Heart right ventricle (tissue), 16 donors: ENCODE data around the gene OR52H1. TPM values are rescaled to one million over a fixed set of nuclear protein-coding genes. Genes with fewer than 3 reads are reported as not detected.
A peak's percentile ranks its signal among the peaks of the same experiment; 100 is the strongest.

Experiments
- ATAC-seq, 8 donors: fragments of 200-7000 bp; cut with Tn5 transposase; one replicate each; pipeline ENCODE4 v1.9.1; 2020; ENCODE audit warnings: mild to moderate bottlenecking in 8 of 8, moderate library complexity in 8 of 8, moderate number of reproducible peaks in 1 of 8
- DNase-seq, 2 donors: peaks; one replicate each; pipeline ENCODE4 v3.0.0-alpha.2; 2020
- H3K27ac ChIP-seq, 10 donors: fragments of 200-600 bp; sonication (generic) in 2 of 10; one replicate each; pipeline versions ENCODE4 v1.5.0 to v1.8.0; 2020 to 2022; ENCODE audit warnings: mild to moderate bottlenecking in 3 of 10
- H3K27me3 ChIP-seq, 7 donors: fragments of 200-600 bp; one replicate each; pipeline ENCODE4 v1.8.0; 2021 to 2022; ENCODE audit warnings: mild to moderate bottlenecking in 2 of 7
- H3K36me3 ChIP-seq, 9 donors: fragments of 200-600 bp; sonication (generic) in 1 of 9; one replicate each; pipeline versions ENCODE4 v1.5.0 to v1.8.0; 2020 to 2022; ENCODE audit warnings: mild to moderate bottlenecking in 2 of 9
- H3K4me1 ChIP-seq, 9 donors: fragments of 200-600 bp; sonication (generic) in 1 of 9; one replicate each; pipeline versions ENCODE4 v1.5.0 to v1.8.0; 2020 to 2022; ENCODE audit warnings: mild to moderate bottlenecking in 4 of 9
- H3K4me3 ChIP-seq, 10 donors: fragments of 200-600 bp; sonication (generic) in 2 of 10; one replicate each; pipeline versions ENCODE4 v1.5.0 to v1.8.0; 2020 to 2022; ENCODE audit warnings: mild to moderate bottlenecking in 7 of 10, moderate library complexity in 2 of 10
- H3K9me3 ChIP-seq, 11 donors: fragments of 200-600 bp in 10 of 11; sonication (generic) in 2 of 11; one replicate each; pipeline versions ENCODE4 v1.5.0 to v1.8.0; 2013 to 2022; ENCODE audit warnings: mild to moderate bottlenecking in 2 of 11, control low read depth in 1 of 11, moderate library complexity in 1 of 11
- WGBS, 2 donors: extraction: QIAGEN DNeasy Blood & Tissue Kit; methylation state at CpG; one replicate each; pipeline ENCODE4 v1.1.7; 2013; ENCODE audit warnings: inconsistent platforms in 1 of 2; 5-methylcytosine and 5-hydroxymethylcytosine counted together
- intact Hi-C, 10 donors: fragments of 100-400 bp; cut with DNase I; formaldehyde crosslinking; loops; one replicate each; pipeline versions ENCODE4 v1.11.1 to v1.14.2; 2022
- long read RNA-seq, 3 donors: library from polyadenylated mRNA; unstranded; transcript quantifications; one replicate each; pipeline ENCODE4 v2.0.0, GENCODE V29; 2020 to 2021
- polyA plus RNA-seq, 2 donors: library from polyadenylated mRNA; stranded (reverse); fragments of 200-250 nt; gene quantifications; one replicate each; pipeline ENCODE4 v1.2.3, GENCODE V29; 2013
- total RNA-seq, 10 donors: library from RNA; stranded (reverse); fragmentation: NEBNext Ultra II Directional in 3 of 10; extraction: Animal tissue kit (Norgen Biotek cat#: 25700) in 3 of 10; gene quantifications; one replicate each; pipeline versions ENCODE4 v1.2.1 to v1.2.4, GENCODE V29; 2021 to 2023
- TF ChIP-seq, protein P1 (sequence below), 9 donors: fragments of 200-600 bp; sonication (generic) in 2 of 9; IDR thresholded peaks; one replicate each; pipeline versions ENCODE4 v1.5.0 to v1.8.0; 2021 to 2022; ENCODE audit warnings: antibody characterized with exemption in 9 of 9, mild to moderate bottlenecking in 5 of 9, moderate library complexity in 1 of 9
- donor health status: Arrhythmogenic right ventricular cardiomyopathy.
- donor health status: ischemic (EF 13 %, LVEDD 7.1; RV severe dilation, severe dysfunction).
- donor health status: healthy with polysubstance abuse.
- donor health status: DM: no; HTN: yes; CAD: no.
- donor health status: DM: no; HTN: no; CAD: no.
- donor health status: ischemic (EF 25% LVEDD 6.9; RV normal size, moderate dysfunction).
- donor health status: ischemic (EF 25% LVEDD 5.7; RV mildly dilated, moderate dysfunction).
- donor health status: healthy.
- donor health status: DM: yes; HTN: yes; CAD: no.
- donor health status: Ischemic cardiomyopathy.
- donor health status: ischemic (EF 35%, LVEDD 5.7; RV mildly dilated, moderate dysfunction).
- donor health status: nonischemic (EF 11% LVEDD 7.7; RV severe dilation, severe dysfunction).
- donor health status: DM: yes; HTN: yes; CAD: no.
- donor health status: PGD.
- donor health status: ischemic (EF 29% LVEDD 5.4; RV normal size, mild dysfunction).
- donor health status: nonischemic (EF 23%, LVEDD 6.1; RV moderate dilation, normal function).

Gene OR52H1
- total RNA-seq (not detected), polyA plus RNA-seq (not detected)
- long read RNA-seq, donor 1: 0 reads
- long read RNA-seq, donor 2: 0 reads
- long read RNA-seq, donor 3: 0 reads

- intact Hi-C loops: no loop called here
- Histone ChIP-seq H3K36me3 (no peaks in the 10 kb centered on the region), H3K27ac (no peak within 1 kb of the TSS), H3K9me3 (no peaks in the 10 kb centered on the region), H3K4me3 (no peak within 1 kb of the TSS), H3K27me3 (no peaks in the 10 kb centered on the region), H3K4me1 (no peaks in the 10 kb centered on the region)
- WGBS, 2 donors: 38 to 50% methylated on average over 1 of the region's 1 CpG
- ATAC-seq (no peak), DNase-seq (no peak)
- TF ChIP-seq, protein P1, sequence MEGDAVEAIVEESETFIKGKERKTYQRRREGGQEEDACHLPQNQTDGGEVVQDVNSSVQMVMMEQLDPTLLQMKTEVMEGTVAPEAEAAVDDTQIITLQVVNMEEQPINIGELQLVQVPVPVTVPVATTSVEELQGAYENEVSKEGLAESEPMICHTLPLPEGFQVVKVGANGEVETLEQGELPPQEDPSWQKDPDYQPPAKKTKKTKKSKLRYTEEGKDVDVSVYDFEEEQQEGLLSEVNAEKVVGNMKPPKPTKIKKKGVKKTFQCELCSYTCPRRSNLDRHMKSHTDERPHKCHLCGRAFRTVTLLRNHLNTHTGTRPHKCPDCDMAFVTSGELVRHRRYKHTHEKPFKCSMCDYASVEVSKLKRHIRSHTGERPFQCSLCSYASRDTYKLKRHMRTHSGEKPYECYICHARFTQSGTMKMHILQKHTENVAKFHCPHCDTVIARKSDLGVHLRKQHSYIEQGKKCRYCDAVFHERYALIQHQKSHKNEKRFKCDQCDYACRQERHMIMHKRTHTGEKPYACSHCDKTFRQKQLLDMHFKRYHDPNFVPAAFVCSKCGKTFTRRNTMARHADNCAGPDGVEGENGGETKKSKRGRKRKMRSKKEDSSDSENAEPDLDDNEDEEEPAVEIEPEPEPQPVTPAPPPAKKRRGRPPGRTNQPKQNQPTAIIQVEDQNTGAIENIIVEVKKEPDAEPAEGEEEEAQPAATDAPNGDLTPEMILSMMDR (IDR thresholded peaks at IDR 0.05): no peak
Observed at GRCh38 chr11:5548440-5548839, at the start of gene OR52H1. Gene OR52H1 (minus strand): TSS chr11:5548540. CDS start chr11:5545505, 3,035 bp downstream.

DNA sequence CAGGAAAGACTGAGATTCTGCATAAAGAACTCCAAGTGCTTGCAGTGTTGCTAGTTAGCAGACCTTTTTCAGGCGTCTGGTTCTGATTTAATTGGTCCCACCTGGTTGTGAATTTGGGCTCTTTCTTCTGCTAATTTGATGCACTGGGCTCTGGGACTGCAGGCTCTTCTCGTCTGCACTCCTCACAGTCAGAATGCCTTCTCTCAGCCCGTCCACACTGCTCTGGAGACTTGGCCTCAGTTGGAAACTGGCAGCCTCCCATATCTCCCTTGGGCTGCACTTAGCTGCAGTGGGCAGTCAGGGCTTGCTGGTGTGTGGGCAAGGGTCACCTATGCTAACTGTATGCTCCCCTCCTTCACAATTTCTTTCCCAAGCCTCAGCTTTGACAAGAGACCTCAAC is 49.6 kb upstream of the OR52H1 start:
- ATAC-seq: no peak
- H3K36me3 ChIP-seq: no peaks in the 10 kb centered on the region
- no peaks in the 10 kb centered on the region for H3K27me3 ChIP-seq
- no peak overlapping the region for H3K4me3 ChIP-seq
- WGBS, 2 donors: 54% methylated on average over 3 of the region's 3 CpGs
- H3K9me3 ChIP-seq: no peaks in the 10 kb centered on the region
- H3K27ac ChIP-seq: no peak overlapping the region
- TF ChIP-seq, protein P1 (IDR thresholded peaks at IDR 0.05): no peak
- peaks cover 6 to 23% (median 13%) of the 10 kb centered on the region in 9 donors for H3K4me1 ChIP-seq
- DNase-seq: no peak
- intact Hi-C loops: loop anchor here in 3 of 10 donors (5.0 kb wide), 2 partner anchors 209 to 1206 kb away; partner anchors contain the start of genes OR52N2 (in 3 of the 3) and TRIM21 (in 1 of the 3)

GRCh38 chr11:5596607-5597201 is 48.4 kb upstream of the OR52H1 start, which contains the start of gene TRIM6:
Gene TRIM6 (plus strand): TSS chr11:5596637. CDS start chr11:5596898, 261 bp downstream.
- H3K27me3 ChIP-seq: no peaks in the 10 kb centered on the region
- peak within 1 kb of the TSS in 6 of 10 donors; percentile 15 to 78 (median 50) for H3K27ac ChIP-seq
- TF ChIP-seq, protein P1 (IDR thresholded peaks at IDR 0.05): no peak
- 8 to 9% methylated on average over 19 to 20 of the region's 20 CpGs for WGBS, 2 donors
- H3K4me1 ChIP-seq: peaks cover 6 to 23% (median 13%) of the 10 kb centered on the region in 9 donors
- H3K9me3 ChIP-seq: no peaks in the 10 kb centered on the region
- no peaks in the 10 kb centered on the region for H3K36me3 ChIP-seq
- peak within 1 kb of the TSS in 9 of 10 donors; percentile 24 to 61 (median 59) for H3K4me3 ChIP-seq
- DNase-seq (peak; percentile 51 to 55), ATAC-seq (peak; percentile 40 to 83 (median 73))
- intact Hi-C loops: loop anchor here in 3 of 10 donors (5.0 kb wide), 2 partner anchors 211 to 1204 kb away; partner anchors contain the start of genes OR52N2 (in 3 of the 3) and TRIM21 (in 1 of the 3)

- Histone ChIP-seq H3K9me3 (no peaks in the 10 kb centered on the region), H3K27me3 (no peaks in the 10 kb centered on the region), H3K27ac (no peak overlapping the region), H3K4me3 (no peak overlapping the region), H3K36me3 (no peaks in the 10 kb centered on the region), H3K4me1 (peaks cover 0 to 20% (median 7%) of the 10 kb centered on the region in 9 donors)
- TF ChIP-seq, protein P1 (IDR thresholded peaks at IDR 0.05): no peak
- no peak for ATAC-seq
- no peak for DNase-seq
- intact Hi-C loops: no loop called here
- 46 to 53% methylated on average over 1 of the region's 1 CpG for WGBS, 2 donors
Observed at GRCh38 chr11:5593146-5593545, 44.8 kb upstream of the OR52H1 start.
